Karpas-422 (cell line): ENCODE measurements around the gene MPZL2. TPM values are rescaled to one million over a fixed set of nuclear protein-coding genes. Genes with fewer than 3 reads are reported as not detected.

ENCODE experiments used
- small RNA-seq: library from RNA; depleted of rRNA; stranded (forward); fragments of <200 nt; gene quantifications from one replicate; pipeline ENCODE3, GENCODE V24; 2014
- total RNA-seq: library from RNA; depleted of rRNA; stranded (reverse); fragments of >200 nt; shearing (Covaris generic); gene quantifications from 2 replicates; pipeline ENCODE4 v1.2.3, GENCODE V29; 2014; ENCODE audit warnings: low replicate concordance; rRNA removed

The MPZL2 gene
- total RNA-seq, 1 experiment from 2014 or later, result not detected

Small RNAs within 50 kb of the gene (small RNA-seq; reads per million reads assigned to genes)
- not detected for gene HSPE1P18

Other genes with a start within 250 kb of the MPZL2 start
- gene TMPRSS4, start 187.2 kb downstream of the MPZL2 start, total RNA-seq, result not detected in 2 replicates
- gene SMIM35, start 177.3 kb downstream of the MPZL2 start, total RNA-seq, result 0.04 TPM in 1 of 2 replicates, not detected in the other
- gene SCN4B, start 111.5 kb downstream of the MPZL2 start, total RNA-seq, result not detected in 2 replicates
- gene SCN2B, start 87.7 kb downstream of the MPZL2 start, total RNA-seq, result 0.25 TPM in 1 of 2 replicates, not detected in the other
- gene JAML, start 39.3 kb downstream of the MPZL2 start, total RNA-seq, result 5.4 and 9.1 TPM in 2 replicates
- gene MPZL3, start 11.9 kb downstream of the MPZL2 start, total RNA-seq, result 2.7 and 7.0 TPM in 2 replicates
- gene CD3E, start 40.4 kb upstream of the MPZL2 start, total RNA-seq, result 0.32 and 1.3 TPM in 2 replicates
- gene CD3D, start 78.4 kb upstream of the MPZL2 start, total RNA-seq, result 3.7 and 5.7 TPM in 2 replicates
- gene CD3G, start 80.0 kb upstream of the MPZL2 start, total RNA-seq, result 88.1 and 158 TPM in 2 replicates
- 9.7 and 26.3 TPM in 2 replicates for gene UBE4A, start 95.3 kb upstream of the MPZL2 start, total RNA-seq
- 80.7 and 82.4 TPM in 2 replicates for gene ATP5MG, start 137.3 kb upstream of the MPZL2 start, total RNA-seq
- gene KMT2A, start 172.2 kb upstream of the MPZL2 start, total RNA-seq, result 37.6 and 40.7 TPM in 2 replicates